DND-41 (cell line): ENCODE data around the gene AVL9.
"Not testable (repeated sequence)": the region's sequence is repeated elsewhere in the genome, so short reads cannot be mapped to it uniquely, and the experiment has no call there.

Experiments
- ATAC-seq: fragments of 200-7000 bp; cut with Tn5 transposase; 3 replicates; pipeline ENCODE4 v1.9.1; 2021; ENCODE audit warnings: low read depth; ENCODE audit not compliant: insufficient read depth
- DNase-seq: peaks from one replicate; pipeline ENCODE4 v3.0.0-alpha.2; 2020
- H2AFZ ChIP-seq: 2 replicates; pipeline ENCODE4 v1.6.0; 2012; ENCODE audit warnings: low read depth, low read length
- H3K27ac ChIP-seq: 2 replicates; pipeline ENCODE4 v1.5.1; 2012; ENCODE audit warnings: low read length, inconsistent platforms
- H3K27me3 ChIP-seq: fragments of 200-600 bp; sonication (generic); 2 replicates; pipeline ENCODE4 v1.6.0; 2012; ENCODE audit warnings: low read length, mild to moderate bottlenecking, inconsistent platforms; ENCODE audit not compliant: insufficient read depth, poor library complexity
- H3K36me3 ChIP-seq: 2 replicates; pipeline ENCODE4 v1.5.1; 2012; ENCODE audit warnings: low read length, inconsistent platforms; ENCODE audit not compliant: insufficient read depth
- H3K4me1 ChIP-seq: 2 replicates; pipeline ENCODE4 v1.5.1; 2012; ENCODE audit warnings: mild to moderate bottlenecking, low read length; ENCODE audit not compliant: insufficient read depth
- H3K4me2 ChIP-seq: 2 replicates; pipeline ENCODE4 v1.6.0; 2012; ENCODE audit warnings: mild to moderate bottlenecking, moderate library complexity, low read length, inconsistent platforms; ENCODE audit not compliant: insufficient read depth
- H3K4me3 ChIP-seq, 2 experiments: fragments of 200-600 bp in 1 of 2; shearing (Covaris generic) in 1 of 2; 2 replicates each; pipeline ENCODE4 v1.5.1; 2012 to 2016; ENCODE audit warnings: inconsistent platforms in 2 of 2, low read length in 2 of 2, mild to moderate bottlenecking in 2 of 2, low read depth in 1 of 2, moderate library complexity in 1 of 2
- H3K79me2 ChIP-seq: 2 replicates; pipeline ENCODE4 v1.6.0; 2012; ENCODE audit warnings: low read length, inconsistent platforms; ENCODE audit not compliant: insufficient read depth
- H3K9ac ChIP-seq: 2 replicates; pipeline ENCODE4 v1.6.0; 2012; ENCODE audit warnings: low read depth, mild to moderate bottlenecking, inconsistent platforms, low read length, moderate library complexity
- H3K9me3 ChIP-seq: 2 replicates; pipeline ENCODE4 v1.5.1; 2012; ENCODE audit warnings: low read length, moderate library complexity, mild to moderate bottlenecking, inconsistent platforms; ENCODE audit not compliant: insufficient read depth, severe bottlenecking
- H4K20me1 ChIP-seq: 2 replicates; pipeline ENCODE4 v1.6.0; 2012; ENCODE audit warnings: low read length; ENCODE audit not compliant: insufficient read depth
- EZH2 ChIP-seq: IDR thresholded peaks from 3 replicates; pipeline ENCODE4 v1.6.1; 2012; ENCODE audit warnings: borderline replicate concordance, low read depth, mild to moderate bottlenecking, moderate library complexity, low read length, inconsistent platforms; ENCODE audit not compliant: severe bottlenecking
- TF ChIP-seq, protein P1 (sequence below): IDR thresholded peaks from 2 replicates; pipeline ENCODE4 v1.5.1; 2012; ENCODE audit warnings: borderline replicate concordance, low read length, moderate library complexity, mild to moderate bottlenecking; ENCODE audit not compliant: poor library complexity, severe bottlenecking; ENCODE audit errors: extremely low read depth

The AVL9 gene

DNA sequence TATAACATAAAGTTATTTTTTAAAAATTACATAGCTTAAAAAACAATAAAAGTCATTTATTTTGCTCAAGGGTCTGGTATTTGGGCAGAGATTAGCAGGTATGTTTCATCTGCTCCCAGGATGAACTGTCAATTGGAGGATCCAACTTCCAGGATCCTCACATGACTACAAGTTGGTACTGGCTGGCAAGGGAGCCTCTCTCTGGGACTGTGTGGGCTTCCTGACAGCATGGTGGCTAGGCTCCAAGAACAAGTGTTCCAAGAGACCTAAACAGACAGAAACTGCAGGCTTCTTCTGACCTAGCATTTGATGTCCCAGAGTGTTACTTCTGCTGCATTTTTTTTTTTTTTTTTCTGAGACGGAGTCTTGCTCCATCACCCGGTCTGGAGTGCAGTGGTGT lies 107.2 kb downstream of the AVL9 start:
- Histone ChIP-seq H3K79me2 (no peaks in the 10 kb centered on the region), H3K36me3 (no peaks in the 10 kb centered on the region), H3K4me1 (no peaks in the 10 kb centered on the region), H3K27ac (no peak overlapping the region), H3K9ac (no peak overlapping the region), H3K27me3 (no peaks in the 10 kb centered on the region), H3K4me2 (no peak overlapping the region), H2AFZ (no peak overlapping the region), H4K20me1 (no peaks in the 10 kb centered on the region), H3K4me3 (no peak overlapping the region), H3K9me3 (no peaks in the 10 kb centered on the region)
- TF ChIP-seq, protein P1, sequence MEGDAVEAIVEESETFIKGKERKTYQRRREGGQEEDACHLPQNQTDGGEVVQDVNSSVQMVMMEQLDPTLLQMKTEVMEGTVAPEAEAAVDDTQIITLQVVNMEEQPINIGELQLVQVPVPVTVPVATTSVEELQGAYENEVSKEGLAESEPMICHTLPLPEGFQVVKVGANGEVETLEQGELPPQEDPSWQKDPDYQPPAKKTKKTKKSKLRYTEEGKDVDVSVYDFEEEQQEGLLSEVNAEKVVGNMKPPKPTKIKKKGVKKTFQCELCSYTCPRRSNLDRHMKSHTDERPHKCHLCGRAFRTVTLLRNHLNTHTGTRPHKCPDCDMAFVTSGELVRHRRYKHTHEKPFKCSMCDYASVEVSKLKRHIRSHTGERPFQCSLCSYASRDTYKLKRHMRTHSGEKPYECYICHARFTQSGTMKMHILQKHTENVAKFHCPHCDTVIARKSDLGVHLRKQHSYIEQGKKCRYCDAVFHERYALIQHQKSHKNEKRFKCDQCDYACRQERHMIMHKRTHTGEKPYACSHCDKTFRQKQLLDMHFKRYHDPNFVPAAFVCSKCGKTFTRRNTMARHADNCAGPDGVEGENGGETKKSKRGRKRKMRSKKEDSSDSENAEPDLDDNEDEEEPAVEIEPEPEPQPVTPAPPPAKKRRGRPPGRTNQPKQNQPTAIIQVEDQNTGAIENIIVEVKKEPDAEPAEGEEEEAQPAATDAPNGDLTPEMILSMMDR, result no peak
- TF ChIP-seq EZH2, result no peak
- no peak for DNase-seq
- ATAC-seq, result no peak

DNA sequence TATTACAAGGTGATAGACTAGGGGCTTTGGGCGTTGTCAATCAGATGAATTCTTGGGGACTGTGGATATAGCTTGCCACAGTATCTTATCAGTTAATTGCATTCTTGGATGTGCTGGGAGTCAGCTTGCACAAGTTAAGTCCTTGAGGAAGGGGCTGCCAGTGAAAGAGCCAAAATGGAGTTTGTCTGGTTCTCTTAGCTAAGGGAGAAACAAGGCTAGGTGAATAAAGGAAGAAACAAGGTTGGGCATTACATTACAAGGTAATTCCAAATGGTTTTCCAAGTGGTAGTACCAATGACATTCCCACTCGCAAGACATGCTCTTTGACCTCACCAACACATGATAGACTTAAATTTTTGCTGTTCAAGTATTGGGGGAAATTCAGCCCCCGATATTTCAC lies 108.2 kb downstream of the AVL9 start:
- H3K9ac ChIP-seq, ATAC-seq, H2AFZ ChIP-seq, DNase-seq, H3K4me1 ChIP-seq, H3K79me2 ChIP-seq, H3K4me3 ChIP-seq, H3K27ac ChIP-seq, H4K20me1 ChIP-seq, H3K27me3 ChIP-seq, H3K4me2 ChIP-seq, H3K9me3 ChIP-seq, H3K36me3 ChIP-seq: not testable (repeated sequence)

DNA sequence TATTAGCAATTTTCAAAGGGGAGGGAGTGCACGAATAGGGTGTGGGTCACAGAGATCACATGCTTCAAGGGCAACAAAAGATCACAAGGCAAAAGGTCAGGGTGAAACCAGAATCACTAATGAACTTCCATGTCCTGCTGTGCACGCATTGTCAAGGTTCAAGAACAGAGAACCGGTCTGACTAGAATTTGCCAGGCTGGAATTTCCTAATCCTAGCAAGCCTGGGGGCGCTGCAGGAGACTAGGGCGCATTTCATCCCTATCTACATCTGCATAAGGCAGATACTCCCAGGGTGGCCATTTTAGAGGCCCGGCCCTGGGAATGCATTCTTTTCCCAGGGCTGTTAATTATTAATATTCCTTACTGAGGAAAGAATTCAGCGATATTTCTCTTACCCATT lies 108.8 kb downstream of the AVL9 start:
- not testable (repeated sequence) for H3K27me3 ChIP-seq, H3K36me3 ChIP-seq, H4K20me1 ChIP-seq, H3K27ac ChIP-seq, ATAC-seq, H2AFZ ChIP-seq, H3K9ac ChIP-seq, H3K79me2 ChIP-seq, H3K4me3 ChIP-seq, H3K9me3 ChIP-seq, H3K4me2 ChIP-seq, DNase-seq, H3K4me1 ChIP-seq

DNA sequence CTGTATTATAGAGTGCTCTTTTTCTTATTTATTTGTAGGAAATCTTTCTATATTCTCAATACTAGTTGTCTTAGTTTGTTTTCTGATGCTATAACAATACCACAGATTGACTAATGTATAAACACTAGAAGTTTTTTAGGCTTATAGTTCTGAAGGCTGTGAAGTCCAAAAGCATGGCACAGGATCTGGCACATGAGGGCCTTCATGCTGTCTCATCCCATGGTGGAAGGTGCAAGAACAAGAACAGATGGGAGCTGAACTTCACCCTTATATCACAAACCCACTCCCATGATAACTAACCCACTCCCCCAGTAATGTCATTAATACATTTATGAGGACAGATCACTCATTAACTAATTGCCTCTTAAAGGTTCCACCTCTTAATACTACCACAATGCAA lies 109.7 kb downstream of the AVL9 start:
- ATAC-seq (no peak), DNase-seq (no peak)
- Histone ChIP-seq H2AFZ (no peak overlapping the region), H3K36me3 (no peaks in the 10 kb centered on the region), H3K4me3 (no peak overlapping the region), H3K79me2 (no peaks in the 10 kb centered on the region), H3K27me3 (no peaks in the 10 kb centered on the region), H4K20me1 (no peaks in the 10 kb centered on the region), H3K4me2 (no peak overlapping the region), H3K9ac (no peak overlapping the region), H3K9me3 (no peaks in the 10 kb centered on the region), H3K4me1 (no peaks in the 10 kb centered on the region), H3K27ac (no peak overlapping the region)
- no peak for TF ChIP-seq EZH2
- TF ChIP-seq, protein P1, result no peak

DNA sequence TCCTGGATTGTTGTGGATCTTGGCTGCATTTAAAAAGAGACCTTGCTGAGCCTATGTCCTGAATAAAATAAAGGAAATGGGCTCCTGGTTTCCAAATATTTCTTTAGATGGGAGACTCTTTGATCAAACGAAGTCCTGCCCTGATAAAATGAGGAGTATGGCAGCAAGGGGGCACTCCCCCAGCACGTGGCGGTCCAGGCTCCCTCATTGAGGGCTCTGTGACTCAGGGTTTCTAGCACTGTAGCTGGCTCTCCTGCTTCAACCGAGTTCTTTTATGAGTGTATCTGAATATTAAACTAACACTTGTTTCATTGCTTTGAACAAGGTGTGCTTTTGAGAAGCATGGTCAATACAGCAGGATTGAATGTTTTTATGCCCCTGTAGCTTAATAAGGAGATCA lies 114.2 kb downstream of the AVL9 start:
- no peak for ATAC-seq
- no peaks in the 10 kb centered on the region for H3K9me3 ChIP-seq
- no peak overlapping the region for H3K9ac ChIP-seq
- TF ChIP-seq EZH2, result no peak
- TF ChIP-seq, protein P1, result no peak
- H3K4me3 ChIP-seq, result no peak overlapping the region
- no peak for DNase-seq
- no peaks in the 10 kb centered on the region for H3K36me3 ChIP-seq
- H2AFZ ChIP-seq, result no peak overlapping the region
- H3K27ac ChIP-seq, result no peak overlapping the region
- H3K27me3 ChIP-seq, result no peaks in the 10 kb centered on the region
- no peak overlapping the region for H3K4me2 ChIP-seq
- no peaks in the 10 kb centered on the region for H3K4me1 ChIP-seq
- no peaks in the 10 kb centered on the region for H3K79me2 ChIP-seq
- no peaks in the 10 kb centered on the region for H4K20me1 ChIP-seq
